Measurements from ENCODE around the gene TOM1L2. TPM values are rescaled to one million over a fixed set of nuclear protein-coding genes. Genes with fewer than 3 reads are reported as not detected.

The TOM1L2 gene
- total RNA-seq, 1 donor from 2014 or later, result 19.4 TPM

DNA sequence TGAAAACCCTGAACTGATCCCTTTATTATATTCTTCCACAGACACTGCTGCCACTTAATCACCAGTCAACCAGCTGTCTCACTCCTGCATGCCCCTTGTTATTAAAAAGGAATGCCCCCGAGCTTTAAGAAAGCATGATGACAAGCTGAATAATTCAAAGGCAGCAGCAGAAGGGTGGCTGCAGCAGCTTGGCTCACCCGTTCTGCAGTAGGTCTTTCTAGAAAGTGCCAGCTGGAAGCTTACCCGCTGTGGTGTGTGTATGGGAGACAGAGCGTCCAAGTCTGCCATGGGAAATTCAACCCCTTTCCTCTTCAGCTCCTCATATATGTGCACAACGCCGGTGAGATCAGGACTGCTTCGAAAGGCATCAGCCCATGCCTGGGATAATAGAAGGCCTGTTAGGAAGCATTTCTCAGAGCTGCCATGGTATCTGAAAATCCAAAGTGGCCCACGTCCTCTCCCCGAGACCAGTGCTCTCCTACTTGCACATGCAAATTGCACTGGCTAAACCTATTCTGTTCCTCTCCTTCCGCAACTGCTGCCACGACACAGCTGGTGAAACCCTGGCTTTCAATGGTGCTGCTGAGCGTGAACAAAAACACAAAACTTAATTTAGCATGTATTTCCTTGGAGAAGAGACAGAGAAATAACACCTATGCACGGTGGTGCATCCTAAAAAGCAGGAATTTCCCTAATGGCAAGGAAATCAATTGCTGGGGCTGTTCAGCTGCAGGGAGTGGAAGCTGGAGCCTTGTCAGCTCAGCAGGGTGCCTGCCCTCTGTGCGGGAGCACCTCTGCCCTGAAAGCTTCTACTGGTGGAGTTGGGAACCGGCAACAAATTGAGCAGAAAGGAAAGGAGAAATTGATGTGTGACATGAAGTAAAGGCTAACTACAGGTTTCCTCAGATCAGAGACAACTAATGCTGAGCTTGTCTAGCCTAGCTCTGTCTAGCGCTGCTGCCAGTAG lies 87.5 kb downstream of the TOM1L2 start:
- H3K4me3 ChIP-seq (ENCODE audit: low read depth, low read length), result no peak overlapping the region
- TF ChIP-seq, protein P1, sequence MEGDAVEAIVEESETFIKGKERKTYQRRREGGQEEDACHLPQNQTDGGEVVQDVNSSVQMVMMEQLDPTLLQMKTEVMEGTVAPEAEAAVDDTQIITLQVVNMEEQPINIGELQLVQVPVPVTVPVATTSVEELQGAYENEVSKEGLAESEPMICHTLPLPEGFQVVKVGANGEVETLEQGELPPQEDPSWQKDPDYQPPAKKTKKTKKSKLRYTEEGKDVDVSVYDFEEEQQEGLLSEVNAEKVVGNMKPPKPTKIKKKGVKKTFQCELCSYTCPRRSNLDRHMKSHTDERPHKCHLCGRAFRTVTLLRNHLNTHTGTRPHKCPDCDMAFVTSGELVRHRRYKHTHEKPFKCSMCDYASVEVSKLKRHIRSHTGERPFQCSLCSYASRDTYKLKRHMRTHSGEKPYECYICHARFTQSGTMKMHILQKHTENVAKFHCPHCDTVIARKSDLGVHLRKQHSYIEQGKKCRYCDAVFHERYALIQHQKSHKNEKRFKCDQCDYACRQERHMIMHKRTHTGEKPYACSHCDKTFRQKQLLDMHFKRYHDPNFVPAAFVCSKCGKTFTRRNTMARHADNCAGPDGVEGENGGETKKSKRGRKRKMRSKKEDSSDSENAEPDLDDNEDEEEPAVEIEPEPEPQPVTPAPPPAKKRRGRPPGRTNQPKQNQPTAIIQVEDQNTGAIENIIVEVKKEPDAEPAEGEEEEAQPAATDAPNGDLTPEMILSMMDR (conservative IDR thresholded peaks at IDR 0.05; ENCODE audit: low read depth, low read length), result no peak
- no peak for DNase-seq (ENCODE audit: low read depth)

DNA sequence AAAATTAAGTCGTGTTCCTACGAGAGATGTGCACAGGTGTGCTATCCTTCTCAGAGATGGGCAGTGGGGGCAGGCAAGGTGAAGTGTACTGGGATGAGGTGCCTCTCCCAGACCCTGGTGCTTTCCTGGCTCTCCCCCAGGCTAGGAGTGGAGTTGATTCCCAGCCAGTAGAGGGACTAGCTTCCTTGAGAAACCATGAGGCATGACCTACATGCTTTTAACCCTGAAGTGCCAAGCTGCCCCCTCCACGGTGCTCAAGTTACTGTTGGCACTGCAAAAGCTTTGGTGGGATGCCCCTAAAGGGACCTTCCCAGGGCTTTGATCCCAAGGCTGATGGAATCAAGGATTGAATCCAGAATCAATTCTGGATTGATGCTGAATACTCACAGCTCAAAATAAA lies 88.4 kb downstream of the TOM1L2 start:
- DNase-seq (ENCODE audit: low read depth), result no peak
- no peak overlapping the region for H3K4me3 ChIP-seq (ENCODE audit: low read depth, low read length)
- TF ChIP-seq, protein P1 (conservative IDR thresholded peaks at IDR 0.05; ENCODE audit: low read depth, low read length), result no peak

DNA sequence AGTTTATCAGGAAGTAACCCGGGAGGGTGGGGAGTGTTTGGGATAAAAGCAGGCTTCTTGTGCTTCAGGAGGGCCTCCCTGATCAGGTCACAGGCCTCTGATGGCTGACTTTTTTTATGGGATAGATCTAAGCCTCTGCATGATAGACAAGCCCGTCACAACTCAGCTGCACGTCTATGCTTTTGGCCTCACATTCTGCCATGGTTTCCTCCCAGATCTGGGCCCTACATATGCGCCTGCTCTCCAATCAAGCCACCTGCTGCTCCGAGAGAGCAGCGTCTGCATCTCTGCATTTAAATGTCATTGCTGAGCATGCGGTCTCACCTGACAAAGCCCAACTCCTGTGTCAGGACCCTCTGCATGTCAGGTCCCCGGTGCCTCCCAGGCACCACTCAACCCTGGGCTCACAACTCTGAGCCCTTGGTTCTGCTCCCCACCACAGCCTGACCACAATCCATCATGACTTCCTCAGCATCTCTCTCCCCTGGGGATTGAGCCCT lies 90.1 kb downstream of the TOM1L2 start:
- no peak for DNase-seq (ENCODE audit: low read depth)
- H3K4me3 ChIP-seq (ENCODE audit: low read depth, low read length), result no peak overlapping the region
- TF ChIP-seq, protein P1 (conservative IDR thresholded peaks at IDR 0.05; ENCODE audit: low read depth, low read length), result no peak

DNA sequence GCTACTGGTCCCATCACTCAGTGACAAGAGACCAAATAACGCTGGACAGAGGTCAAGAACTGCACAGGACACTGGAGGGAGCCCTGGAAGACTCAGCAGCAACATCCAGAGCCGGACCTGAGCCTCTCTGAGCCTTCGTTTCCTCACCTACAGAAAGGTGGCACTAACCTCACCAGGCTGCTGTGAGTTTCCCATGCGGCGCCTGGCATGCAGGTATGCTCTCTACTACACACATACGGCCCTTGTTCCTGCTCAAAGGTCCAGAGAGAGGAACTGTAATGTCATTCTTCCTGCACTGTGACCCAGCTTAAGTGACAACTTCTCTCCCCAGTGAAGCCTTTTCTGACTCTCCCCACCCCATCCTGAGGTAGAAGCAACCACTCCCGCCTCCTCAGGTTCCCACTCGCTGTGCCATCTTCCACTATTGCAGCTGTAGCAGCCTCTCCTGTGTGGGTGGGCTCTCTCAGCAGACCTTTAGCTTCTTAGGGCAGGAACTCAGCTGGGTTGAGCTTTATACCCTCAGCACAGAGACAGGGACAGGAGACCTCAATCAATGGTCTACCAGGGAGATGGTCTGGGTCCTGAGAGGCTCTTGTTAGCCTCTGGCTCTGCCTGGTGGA lies 91.5 kb downstream of the TOM1L2 start:
- TF ChIP-seq, protein P1 (conservative IDR thresholded peaks at IDR 0.05; ENCODE audit: low read depth, low read length), result no peak
- DNase-seq (ENCODE audit: low read depth), result no peak
- no peak overlapping the region for H3K4me3 ChIP-seq (ENCODE audit: low read depth, low read length)

DNA sequence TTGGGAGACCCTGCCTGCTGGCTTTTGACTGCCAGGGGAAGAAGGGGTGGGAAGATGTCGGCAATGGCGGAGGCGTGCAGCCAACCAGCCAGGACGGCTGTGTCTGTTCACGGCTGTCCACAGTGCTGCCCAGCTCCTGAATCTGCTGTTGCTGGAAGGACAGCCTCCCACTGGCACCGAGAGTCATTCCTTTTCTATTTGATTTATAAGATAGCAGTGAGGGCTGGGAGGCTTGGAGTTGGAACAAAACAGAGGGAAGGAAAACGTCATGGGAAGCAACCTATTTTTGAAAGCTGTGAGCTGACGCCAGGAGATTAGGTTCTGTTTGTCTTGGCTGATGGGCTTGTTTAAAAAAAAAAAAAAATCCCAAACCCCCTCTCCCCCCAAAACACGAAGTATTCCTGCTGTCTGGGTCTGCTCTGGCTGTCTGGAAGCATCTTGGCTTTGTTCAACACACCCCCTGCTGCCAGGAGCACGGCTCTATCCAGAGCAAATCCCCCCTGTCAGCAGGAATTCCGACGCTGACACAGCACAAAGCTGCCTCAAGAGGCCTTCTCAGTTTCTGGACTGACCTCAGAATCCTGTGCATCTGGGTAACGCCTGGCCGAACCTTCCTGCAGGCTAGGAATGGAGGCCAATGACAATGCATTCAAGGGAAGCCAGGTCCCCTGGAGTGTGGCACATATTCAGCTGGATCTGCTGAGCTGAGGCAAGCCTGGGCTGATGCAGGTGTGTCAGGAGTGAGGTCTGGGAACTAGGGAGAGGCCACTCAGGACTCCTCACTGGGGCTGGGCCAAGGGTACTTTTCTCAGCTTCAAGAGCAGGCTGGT lies 94.5 kb downstream of the TOM1L2 start:
- TF ChIP-seq, protein P1 (conservative IDR thresholded peaks at IDR 0.05; ENCODE audit: low read depth, low read length), result no peak
- no peak for DNase-seq (ENCODE audit: low read depth)
- H3K4me3 ChIP-seq (ENCODE audit: low read depth, low read length), result no peak overlapping the region

DNA sequence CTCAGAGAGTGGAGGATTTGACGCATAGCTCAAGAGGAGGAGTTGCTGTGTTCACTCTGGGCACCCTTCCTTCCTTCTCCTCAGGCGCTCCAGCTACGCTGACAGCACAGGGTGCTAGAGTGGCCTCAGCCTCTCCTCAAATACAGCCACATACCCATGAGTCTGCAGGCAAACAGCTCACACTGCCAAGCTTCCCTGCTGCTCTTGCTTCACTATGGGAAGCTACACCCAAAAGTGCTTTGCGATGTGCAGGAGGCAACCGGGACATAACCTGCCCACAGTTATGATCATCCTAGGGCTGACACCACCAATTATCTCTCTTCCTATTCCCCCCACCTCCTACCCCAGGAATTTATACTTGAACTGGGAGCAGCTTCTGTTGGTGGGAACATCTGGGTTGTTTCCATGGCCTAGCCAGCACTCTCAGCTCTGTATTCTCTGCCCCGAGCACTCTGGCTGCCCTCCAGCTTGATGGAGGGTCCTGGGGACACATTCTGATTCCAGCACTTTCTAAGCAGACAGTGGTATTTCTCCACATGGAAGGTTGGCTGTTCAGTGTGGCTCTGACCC lies 95.2 kb downstream of the TOM1L2 start:
- DNase-seq (ENCODE audit: low read depth), result no peak
- TF ChIP-seq, protein P1 (conservative IDR thresholded peaks at IDR 0.05; ENCODE audit: low read depth, low read length), result no peak
- no peak overlapping the region for H3K4me3 ChIP-seq (ENCODE audit: low read depth, low read length)
